Right lung (tissue), 10 donors: ENCODE results near the gene NES. TPM values are rescaled to one million over a fixed set of nuclear protein-coding genes. Genes with fewer than 3 reads are reported as not detected.

Experiments used
- DNase-seq, 2 donors: peaks; one replicate each; pipeline ENCODE4 v3.0.0-alpha.2; 2013
- long read RNA-seq, 8 donors: transcript quantifications; one replicate each; lab custom pipeline, GENCODE V29; 2026
- polyA plus RNA-seq, 5 donors: library from polyadenylated mRNA; unstranded; fragments of 120-200 nt; gene quantifications; one replicate each; pipeline versions ENCODE4 v1.2.1 to v1.2.3, GENCODE V29; 2013; ENCODE audit warnings: inconsistent platforms in 1 of 5, low replicate concordance in 1 of 5; ENCODE audit not compliant: insufficient read length in 5 of 5, insufficient read depth in 1 of 5

The NES gene, protein sequence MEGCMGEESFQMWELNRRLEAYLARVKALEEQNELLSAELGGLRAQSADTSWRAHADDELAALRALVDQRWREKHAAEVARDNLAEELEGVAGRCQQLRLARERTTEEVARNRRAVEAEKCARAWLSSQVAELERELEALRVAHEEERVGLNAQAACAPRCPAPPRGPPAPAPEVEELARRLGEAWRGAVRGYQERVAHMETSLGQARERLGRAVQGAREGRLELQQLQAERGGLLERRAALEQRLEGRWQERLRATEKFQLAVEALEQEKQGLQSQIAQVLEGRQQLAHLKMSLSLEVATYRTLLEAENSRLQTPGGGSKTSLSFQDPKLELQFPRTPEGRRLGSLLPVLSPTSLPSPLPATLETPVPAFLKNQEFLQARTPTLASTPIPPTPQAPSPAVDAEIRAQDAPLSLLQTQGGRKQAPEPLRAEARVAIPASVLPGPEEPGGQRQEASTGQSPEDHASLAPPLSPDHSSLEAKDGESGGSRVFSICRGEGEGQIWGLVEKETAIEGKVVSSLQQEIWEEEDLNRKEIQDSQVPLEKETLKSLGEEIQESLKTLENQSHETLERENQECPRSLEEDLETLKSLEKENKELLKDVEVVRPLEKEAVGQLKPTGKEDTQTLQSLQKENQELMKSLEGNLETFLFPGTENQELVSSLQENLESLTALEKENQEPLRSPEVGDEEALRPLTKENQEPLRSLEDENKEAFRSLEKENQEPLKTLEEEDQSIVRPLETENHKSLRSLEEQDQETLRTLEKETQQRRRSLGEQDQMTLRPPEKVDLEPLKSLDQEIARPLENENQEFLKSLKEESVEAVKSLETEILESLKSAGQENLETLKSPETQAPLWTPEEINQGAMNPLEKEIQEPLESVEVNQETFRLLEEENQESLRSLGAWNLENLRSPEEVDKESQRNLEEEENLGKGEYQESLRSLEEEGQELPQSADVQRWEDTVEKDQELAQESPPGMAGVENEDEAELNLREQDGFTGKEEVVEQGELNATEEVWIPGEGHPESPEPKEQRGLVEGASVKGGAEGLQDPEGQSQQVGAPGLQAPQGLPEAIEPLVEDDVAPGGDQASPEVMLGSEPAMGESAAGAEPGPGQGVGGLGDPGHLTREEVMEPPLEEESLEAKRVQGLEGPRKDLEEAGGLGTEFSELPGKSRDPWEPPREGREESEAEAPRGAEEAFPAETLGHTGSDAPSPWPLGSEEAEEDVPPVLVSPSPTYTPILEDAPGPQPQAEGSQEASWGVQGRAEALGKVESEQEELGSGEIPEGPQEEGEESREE (N-terminal part only)
- 10 to 100 TPM; 49.2 to 97.6 (median 56.4) TPM for polyA plus RNA-seq
- long read RNA-seq, donor 1, full-length matches to known transcripts, result 26 of 26 reads
- long read RNA-seq, donor 1, partial matches to known transcripts, result 0 of 26 reads
- long read RNA-seq, donor 1, other reads (novel, unspliced or antisense), result 0 of 26 reads
- long read RNA-seq, donor 2, full-length matches to known transcripts, result 16 of 16 reads
- long read RNA-seq, donor 2, partial matches to known transcripts, result 0 of 16 reads
- long read RNA-seq, donor 2, other reads (novel, unspliced or antisense), result 0 of 16 reads
- long read RNA-seq, donor 3, full-length matches to known transcripts, result 14 of 14 reads
- long read RNA-seq, donor 3, partial matches to known transcripts, result 0 of 14 reads
- long read RNA-seq, donor 3, other reads (novel, unspliced or antisense), result 0 of 14 reads
- long read RNA-seq, donor 4, full-length matches to known transcripts, result 7 of 7 reads
- long read RNA-seq, donor 4, partial matches to known transcripts, result 0 of 7 reads
- long read RNA-seq, donor 4, other reads (novel, unspliced or antisense), result 0 of 7 reads
- long read RNA-seq, donor 5, full-length matches to known transcripts, result 18 of 18 reads
- long read RNA-seq, donor 5, partial matches to known transcripts, result 0 of 18 reads
- long read RNA-seq, donor 5, other reads (novel, unspliced or antisense), result 0 of 18 reads
- long read RNA-seq, donor 6, full-length matches to known transcripts, result 24 of 24 reads
- long read RNA-seq, donor 6, partial matches to known transcripts, result 0 of 24 reads
- long read RNA-seq, donor 6, other reads (novel, unspliced or antisense), result 0 of 24 reads
- long read RNA-seq, donor 7, full-length matches to known transcripts, result 7 of 7 reads
- long read RNA-seq, donor 7, partial matches to known transcripts, result 0 of 7 reads
- long read RNA-seq, donor 7, other reads (novel, unspliced or antisense), result 0 of 7 reads
- long read RNA-seq, donor 8, full-length matches to known transcripts, result 9 of 9 reads
- long read RNA-seq, donor 8, partial matches to known transcripts, result 0 of 9 reads
- long read RNA-seq, donor 8, other reads (novel, unspliced or antisense), result 0 of 9 reads

DNA sequence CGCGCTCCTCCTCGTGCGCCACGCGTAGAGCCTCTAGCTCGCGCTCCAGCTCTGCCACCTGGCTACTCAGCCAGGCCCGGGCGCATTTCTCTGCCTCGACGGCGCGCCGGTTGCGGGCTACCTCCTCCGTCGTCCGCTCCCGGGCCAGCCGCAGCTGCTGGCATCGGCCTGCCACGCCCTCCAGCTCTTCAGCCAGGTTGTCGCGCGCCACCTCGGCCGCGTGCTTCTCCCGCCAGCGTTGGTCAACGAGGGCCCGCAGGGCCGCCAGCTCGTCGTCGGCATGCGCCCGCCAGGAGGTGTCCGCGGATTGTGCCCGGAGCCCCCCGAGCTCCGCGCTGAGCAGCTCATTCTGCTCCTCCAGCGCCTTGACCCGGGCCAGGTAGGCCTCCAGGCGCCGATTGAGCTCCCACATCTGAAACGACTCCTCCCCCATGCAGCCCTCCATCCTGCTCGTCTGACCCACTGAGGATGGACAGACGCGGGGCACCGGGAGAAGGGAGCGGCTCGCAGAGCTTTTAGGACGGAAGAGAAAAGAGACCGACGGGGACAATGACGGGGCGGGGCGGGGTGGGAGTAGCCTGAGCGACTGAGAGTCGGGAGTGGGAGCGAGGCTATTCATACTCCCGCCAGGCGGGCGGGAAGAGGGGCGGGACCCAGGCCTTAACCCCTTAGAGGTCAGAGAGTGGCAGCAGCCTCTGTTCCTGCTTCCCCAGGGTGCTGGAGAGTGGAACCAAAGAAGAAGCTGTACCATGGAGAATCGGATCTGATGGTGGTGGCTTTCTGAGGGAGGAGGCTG, at the start of gene NES:
TSS of gene NES (minus strand) at position 588 of the 796 bp plus-strand sequence. CDS start at position 445, 143 bp downstream.
- peak; percentile 71 to 72 for DNase-seq

DNA sequence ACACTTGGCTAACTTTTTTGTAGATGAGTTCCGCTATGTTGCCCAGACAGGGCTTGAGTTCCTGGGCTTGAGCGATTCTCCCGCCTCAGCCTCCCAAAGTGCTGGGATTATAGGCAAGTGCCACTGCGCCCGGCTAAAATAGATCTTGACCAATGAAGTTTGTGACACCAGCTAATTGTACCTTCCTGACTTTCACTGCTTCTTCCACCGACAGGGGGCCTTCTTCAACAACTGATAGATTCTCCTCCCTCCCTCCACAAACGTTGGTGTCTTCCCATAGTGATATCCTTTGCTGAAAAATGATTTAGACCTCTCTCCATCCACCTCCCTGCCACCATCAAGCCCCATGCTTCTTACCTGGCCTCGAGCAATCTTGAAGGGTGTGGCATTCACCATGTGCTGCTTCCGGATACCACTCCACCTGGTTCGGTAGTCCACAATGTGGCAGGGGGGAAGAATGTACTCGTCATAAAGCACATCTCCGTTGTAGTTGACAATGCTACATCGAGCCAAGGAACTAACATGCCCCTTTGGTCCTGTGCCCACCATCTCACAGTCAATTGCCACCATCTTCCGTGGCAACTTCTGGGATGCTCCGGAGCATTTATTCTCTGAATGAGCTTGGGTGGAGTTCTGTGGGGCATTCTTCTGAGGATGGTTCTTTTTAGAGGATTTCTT, 49.5 kb upstream of the NES start:
- DNase-seq, result no peak

DNA sequence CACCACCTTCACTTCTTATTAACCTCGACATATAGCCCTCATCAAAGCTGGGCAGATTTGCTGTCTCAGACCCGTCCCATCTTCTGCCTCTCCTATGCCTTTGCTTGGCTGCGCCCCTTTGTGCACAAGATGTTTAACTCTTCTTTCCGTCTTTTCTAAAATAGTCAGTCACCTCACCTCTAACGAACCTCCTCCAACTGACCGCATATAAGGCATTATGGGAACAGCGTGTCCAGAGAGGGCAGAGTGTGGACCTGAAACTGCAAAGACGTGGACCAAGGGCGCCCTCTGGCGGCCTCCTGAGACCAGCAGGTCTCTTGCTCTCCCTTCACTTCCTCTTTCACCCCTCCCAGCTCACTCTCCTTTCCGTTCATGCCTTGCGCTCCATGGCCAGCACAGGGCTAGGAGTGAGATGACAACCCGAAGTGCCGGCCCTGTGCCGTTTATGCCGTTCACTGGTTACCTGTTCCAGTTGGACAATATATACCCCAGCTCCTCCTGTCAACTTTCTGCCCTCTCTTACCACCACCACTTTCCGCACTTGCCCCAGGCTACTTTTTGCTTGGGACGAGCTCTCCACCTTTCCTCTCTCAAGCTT, 48.6 kb upstream of the NES start:
- DNase-seq, result peak; percentile 82 to 88

DNA sequence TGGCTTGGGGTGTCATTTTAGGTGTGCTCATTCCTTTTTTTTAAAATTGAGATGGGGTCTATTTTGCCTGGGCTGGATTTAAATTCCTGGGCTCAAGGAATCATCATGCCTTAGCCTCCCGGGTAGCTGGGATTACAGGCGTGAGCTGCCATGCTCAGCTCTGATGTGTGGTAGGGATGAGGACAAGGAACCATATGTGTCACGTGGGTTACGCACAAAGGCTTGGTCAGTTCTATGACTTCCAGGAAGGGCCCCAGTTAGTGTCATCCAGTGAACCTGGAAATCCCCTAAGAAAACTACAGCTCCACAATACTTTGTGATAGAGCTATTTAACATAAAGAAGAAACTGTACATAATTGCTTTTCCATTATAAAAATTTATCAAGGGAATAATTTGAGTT, 44.3 kb upstream of the NES start:
- DNase-seq, result no peak

DNA sequence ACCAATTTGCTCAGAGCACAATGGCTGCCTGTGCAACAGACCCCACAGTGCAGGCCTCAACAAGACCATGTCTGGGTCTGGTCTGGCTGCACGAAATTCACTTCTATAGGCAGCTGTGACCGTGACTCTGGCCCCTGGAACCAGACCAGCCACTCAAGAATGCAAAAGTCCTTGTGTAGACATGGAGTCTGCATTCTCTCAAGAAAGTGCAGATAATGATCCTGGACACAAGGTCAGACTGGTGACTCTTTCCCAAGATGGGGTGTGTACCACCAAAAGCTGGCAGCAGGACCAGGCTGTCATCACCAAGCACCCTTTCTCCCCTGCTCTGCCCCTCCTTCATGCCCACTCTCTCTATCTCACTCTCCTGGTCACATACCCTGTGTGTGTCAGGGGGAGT, 43.9 kb upstream of the NES start:
- DNase-seq, result no peak

DNA sequence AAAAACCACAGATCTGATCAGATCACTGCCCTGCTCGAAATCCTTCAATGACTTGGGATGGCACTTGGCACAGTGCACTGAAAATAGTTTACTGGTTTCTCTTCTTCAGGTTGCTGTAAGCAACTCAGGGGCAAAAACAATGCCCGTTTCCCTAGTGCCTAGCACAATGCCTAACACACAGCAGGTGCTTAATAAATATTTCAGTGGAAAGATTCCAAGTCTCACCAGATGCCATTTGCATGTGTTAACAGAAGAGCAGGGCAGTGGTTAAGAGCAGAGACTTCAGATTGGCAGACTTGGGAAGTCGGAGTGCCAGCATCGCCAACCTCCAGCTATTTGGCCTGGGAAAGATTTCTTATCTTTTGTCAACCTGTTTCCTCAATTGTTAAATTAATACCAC, 40.1 kb upstream of the NES start:
- no peak for DNase-seq

DNA sequence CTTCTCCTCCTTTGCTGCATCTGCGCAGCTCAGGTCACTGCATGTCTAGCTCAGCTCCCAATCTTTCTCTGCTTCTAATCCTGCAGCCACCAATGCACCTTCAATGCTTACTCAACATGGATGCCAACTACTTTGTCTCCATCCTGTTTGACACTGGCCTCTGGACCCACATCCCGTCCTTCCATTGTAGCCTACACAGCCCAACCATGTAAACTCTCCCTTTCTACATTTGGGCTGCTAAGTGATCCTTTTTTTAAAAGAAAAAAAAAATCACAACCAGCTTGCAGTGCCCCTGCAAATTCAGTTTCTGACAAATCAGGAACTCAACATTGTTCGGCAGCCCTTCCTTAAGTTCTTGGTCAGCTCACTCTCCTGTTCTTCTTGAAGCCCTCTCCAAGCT, 37.6 kb upstream of the NES start:
- no peak for DNase-seq

DNA sequence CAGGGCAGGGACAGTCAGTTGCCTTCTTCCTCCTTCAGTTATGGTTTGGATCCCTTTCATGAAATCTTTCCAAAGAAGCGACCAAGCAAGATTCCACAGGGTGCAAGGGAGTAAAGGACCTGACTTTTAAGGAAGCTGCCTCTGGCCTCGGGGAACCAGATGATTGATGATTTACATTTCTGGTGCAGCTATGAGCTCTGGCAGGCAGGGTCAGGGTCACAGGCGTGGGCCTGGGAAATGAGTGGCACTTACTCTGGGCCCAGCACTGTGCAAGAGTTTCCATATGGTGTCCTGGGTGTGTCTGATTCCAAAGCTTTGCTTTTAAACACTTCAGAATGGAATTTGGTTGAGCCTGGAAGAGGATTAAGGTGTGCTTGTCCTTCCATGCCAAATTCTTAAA, 35.4 kb upstream of the NES start:
- no peak for DNase-seq

DNA sequence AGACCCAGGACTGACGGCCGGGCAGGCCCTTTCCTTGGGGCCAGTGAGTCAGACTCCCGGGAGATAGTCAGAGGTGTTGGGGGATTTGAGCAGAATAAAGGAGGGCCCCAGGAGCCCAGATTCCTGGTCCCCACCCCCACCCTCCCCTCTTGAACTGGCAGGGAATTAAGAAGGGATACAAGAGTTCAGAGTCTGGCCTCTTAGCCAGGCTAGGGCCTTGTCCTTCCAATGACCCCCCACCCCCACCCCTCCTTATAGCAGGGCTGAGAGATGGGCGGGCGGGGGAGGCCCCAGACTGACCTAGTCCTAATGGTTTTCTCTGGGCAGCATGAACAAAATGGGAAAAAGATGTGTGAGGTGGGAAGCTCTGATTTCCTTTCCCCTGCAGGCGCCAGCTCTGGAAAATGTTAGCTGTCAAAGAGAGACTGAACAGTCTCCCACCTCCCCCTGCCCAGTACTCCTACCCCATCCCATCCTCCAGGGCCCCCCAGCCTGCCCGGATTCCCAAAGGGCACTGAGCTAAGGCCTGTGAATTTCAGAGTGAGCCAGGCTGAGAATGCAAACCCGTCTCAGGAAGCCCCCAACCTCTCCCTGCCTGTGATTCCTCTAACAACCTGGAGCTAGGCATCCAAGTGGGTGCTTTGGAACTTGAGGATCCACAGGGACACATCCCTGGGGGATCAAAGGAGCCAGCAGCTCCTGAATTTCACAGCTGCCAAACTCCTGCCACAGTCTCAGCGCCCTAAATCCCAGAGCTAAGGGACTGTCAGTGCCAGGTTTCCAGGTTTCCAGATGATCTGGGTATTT, 34.0 kb upstream of the NES start:
- no peak for DNase-seq

DNA sequence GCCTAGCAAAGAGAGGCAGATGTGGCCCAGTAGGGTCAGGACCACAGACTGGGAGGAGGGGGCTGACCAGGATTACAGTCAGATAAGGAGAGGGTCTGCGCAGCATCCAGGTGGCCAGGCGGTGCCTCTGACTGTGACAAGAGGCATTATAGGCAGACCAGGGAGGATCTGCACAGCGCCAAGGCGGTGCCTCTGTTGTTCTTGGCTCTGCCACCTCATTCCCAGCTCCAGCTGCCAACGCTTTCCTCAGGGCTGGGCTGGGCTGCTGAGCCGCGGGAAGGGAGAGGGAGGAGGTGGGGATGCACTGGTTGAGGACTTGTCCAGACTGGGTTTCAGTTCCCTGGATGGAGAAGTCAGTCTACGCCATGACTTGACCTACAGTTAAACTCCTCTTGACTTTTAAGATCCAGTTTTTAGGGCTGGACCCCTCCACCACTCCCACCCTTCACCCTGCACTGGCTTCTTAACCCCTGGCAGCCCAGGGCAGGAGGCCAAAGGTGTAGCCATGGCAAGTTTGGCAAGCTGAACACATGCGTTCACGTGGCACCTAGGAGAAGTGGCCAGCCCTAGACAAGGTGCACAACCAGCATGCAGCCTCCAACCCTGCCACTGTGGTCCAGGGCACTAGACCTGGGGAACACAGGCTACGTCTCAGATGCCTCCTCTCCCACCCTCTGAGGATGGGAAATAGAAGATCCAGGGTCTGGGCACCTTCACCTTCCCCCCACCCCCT, 32.7 kb upstream of the NES start:
- no peak for DNase-seq

DNA sequence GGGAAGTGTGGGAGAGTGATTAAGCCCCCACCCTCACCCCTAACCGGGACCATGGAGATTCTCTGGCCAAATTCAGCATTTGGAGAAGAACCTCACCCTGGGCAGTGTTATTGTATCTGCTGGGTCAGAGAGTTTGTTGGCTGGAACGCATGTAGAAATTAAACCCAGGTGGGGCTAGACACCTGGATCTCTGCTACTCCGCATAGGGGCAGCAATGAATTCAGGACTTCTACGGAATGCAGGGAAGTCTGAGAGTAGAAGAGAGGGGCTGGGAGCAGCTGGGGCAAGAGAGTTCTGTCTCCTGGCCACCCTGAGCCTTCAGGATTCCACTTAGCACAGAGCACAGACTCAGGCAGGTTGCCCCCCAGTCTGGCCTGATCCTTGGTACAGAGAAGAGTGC, 31.8 kb upstream of the NES start:
- no peak for DNase-seq

DNA sequence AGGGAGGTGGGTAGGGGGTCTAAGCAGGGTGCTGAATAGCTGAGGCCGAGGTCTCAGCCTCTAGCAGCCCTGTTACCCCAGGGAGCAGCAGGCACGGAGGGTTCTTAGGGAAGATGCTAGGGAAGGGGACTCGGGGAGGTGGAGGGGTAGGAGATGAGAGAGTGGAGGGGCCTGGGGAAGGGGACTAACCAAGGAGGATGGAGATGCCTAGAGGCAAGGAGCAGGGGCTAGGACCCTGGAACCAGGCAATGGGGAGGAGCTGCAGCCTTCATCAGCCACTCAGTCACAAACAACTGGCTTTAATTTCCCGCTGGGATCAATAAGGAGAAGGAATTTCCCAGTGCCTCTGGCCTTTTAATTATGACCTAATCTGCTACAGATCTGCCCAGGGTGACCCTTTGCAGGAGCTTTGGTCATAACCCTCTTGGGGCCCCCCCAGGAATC, 31.0 kb upstream of the NES start:
- DNase-seq, result no peak

DNA sequence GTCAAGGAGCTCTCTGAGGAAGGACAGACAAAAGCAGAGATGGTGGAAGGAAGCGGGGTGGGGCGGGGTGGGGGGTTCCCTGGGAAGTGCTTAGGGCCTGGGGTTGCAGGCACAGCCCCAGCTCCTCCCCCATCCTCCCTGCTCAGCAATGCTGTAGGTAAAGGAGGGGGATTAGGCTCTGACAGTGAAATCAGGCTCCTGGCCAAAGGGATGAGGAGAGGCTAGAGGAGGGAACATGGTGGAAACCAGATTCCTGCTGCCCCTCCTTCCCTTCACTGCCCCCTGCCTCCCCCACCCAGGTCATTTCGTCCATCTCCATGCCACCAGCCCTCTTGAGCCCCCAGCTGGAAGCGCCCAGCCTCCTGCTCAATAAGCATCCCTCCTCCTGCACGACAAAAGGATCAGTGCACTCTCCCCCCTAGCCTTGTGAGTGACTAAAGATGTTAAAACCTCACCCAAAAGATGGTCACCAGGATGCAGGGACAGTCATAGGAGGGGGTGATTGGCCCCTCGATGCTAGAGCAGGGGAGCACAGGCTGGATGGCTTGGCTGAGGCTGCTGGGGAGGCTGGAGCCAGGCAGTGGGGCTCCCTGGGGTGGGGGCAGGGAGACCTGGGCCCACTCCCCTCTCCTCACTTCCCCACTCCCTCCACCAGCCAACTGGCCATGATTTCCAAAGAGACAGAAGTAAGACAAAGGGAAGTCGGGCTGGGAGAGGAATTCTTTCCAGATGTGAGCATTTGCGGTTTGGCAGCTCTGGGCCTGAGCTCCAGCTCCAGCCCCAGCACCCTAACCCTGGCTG, 30.4 kb upstream of the NES start:
- DNase-seq, result no peak

DNA sequence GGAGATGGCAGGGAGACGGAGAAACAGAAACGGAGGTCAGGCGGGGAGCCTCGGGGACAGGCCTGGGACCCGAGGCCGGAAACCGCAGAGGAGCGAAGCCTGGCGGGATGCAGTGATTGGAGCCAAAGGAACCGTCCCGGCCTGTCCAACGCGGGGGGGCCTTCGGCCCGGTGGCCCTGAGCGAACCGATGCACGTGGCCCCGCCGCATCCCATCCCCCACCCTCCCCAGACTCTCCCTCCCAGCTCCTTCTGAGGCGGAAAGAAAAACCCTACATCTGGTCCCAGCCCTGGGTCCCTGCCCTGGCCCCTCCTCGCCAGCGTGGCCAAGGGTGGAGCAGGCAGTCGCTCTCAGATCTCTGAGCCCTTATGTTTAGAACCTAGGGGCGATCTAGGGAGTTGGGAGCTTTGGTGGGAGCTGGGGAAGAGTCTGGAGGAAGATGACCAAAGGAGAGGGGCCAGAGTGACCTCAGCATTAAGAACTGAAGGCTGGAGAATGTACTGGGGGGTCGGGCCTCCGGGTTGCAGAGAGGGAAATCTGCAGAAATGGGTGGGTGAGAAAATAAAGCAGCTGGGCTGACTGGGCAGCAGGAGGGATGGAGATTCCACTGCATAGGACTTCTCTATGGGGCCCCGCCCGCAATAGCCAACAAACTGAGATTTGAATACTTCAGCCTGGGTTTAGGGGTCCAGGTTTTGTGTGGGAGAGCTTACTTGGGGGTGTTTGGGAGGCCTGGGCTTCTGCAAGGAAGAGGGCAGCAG, 29.6 kb upstream of the NES start:
- DNase-seq, result peak; percentile 71 to 77
